HG02610 (cell line): Measurements from ENCODE around the gene POU6F2.

Experiments used
- ATAC-seq: cut with Tn5 transposase; IDR thresholded peaks from one replicate; pipeline ENCODE4 v1.9.1; 2021; ENCODE audit warnings: mild to moderate bottlenecking, moderate library complexity; ENCODE audit not compliant: unreplicated experiment

The POU6F2 gene

DNA sequence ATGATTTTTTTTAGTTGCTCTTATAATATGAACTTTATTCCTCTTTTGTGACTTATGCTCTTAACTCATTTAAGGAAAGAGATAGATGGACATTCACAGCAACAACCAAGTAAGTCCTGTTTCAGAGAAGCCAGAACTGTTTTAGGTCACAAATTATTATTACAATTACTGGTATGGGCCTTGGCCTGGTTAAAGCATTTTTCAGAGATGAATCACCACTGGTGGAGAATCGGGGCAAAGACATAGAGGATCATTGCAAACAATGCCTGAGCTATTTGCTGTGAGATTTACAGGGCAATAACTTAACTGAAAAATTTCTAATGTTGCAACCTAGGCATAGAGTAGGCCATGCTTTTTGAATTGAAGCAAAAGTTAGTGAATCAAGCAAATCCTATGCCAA is 450.5 kb downstream of the POU6F2 start:
- ATAC-seq: no peak

DNA sequence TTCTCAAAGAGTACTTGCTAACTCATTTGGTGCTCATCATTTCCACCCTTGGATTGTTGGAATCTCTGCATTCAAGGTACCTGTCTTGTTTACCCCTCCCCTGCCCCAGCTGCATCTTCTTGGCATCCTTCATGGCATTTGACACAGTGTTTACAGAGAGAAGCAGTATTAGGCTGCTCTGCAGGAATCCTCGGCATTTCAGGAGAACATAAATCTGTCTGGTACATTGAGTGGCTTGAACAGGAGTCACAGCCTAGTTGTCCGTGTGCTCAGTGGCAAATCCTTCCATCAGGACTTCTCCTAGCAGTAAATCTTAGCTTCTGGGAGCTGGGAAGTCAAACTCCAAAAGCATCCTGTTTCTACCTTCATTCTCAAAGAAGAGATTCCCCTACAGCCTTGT is 451.7 kb downstream of the POU6F2 start:
- no peak for ATAC-seq

DNA sequence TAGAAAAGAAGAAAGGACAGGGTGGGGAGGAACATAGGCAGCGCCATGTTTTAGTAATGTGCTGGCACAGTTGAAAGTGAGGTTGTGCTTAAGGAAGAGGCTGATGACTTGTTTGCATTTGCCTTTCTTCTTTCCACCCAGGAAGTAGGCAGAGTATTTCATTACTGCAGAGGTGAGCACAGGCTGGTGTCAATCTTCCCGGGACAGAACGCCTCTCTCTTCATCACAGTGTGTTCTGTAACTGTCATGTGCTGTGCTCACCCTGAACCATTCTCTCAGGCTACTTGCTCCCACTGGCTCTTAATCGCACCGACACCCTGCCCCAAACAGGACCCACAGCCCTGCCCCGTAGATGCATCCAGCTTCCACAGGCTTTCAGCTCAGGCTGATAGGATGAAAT is 452.7 kb downstream of the POU6F2 start:
- no peak for ATAC-seq

GRCh38 chr7:39430909-39431641 is 453.4 kb downstream of the POU6F2 start:
- ATAC-seq: no peak

GRCh38 chr7:39432368-39432767 is 454.7 kb downstream of the POU6F2 start:
- ATAC-seq: no peak

GRCh38 chr7:39432807-39433416 is 455.2 kb downstream of the POU6F2 start:
- ATAC-seq: no peak

GRCh38 chr7:39433550-39433949 is 455.8 kb downstream of the POU6F2 start:
- ATAC-seq: no peak

GRCh38 chr7:39434012-39434411 is 456.3 kb downstream of the POU6F2 start:
- no peak for ATAC-seq

DNA sequence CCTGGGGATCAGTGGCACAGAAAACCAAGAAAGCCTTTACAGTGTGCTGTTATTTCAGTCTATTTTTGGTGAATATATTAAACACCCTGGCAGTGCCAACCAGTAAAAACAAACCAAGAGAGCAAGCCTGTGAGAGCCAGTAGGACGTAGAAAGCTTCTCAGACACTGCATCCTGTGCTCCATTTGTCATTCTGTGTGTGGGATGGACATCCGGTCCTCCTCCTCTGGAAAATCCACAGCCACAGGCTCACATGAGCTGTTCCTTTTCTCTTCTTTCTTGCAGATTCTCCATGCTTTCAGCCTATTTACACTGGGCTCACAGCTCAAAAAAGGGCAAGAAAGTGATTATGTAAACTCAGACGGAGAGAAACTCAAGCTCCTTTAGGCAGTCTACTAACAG is 468.8 kb downstream of the POU6F2 start:
- no peak for ATAC-seq

DNA sequence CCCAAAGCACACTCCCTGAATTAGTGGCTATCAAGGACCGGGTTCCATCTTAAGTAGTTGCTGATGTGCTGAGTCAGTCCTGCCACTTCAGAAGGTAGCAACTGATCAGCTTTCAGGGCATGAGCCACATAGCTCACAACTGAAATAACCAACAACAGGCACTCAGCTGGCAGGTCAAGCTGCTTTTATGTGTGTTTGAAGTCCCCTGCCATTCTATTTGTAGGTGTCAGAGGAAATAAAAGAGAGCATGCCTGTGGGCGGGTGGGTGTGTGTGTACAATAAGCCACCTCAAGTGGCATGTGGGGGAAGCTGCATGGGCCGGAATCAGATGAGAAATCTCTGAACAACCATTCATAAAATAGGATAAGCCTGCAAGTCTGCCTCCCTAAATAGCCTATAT is 474.2 kb downstream of the POU6F2 start:
- no peak for ATAC-seq

GRCh38 chr7:39453743-39454355 is 476.1 kb downstream of the POU6F2 start:
- peak; percentile 73 for ATAC-seq

GRCh38 chr7:39458061-39458745 is 480.5 kb downstream of the POU6F2 start:
- no peak for ATAC-seq

DNA sequence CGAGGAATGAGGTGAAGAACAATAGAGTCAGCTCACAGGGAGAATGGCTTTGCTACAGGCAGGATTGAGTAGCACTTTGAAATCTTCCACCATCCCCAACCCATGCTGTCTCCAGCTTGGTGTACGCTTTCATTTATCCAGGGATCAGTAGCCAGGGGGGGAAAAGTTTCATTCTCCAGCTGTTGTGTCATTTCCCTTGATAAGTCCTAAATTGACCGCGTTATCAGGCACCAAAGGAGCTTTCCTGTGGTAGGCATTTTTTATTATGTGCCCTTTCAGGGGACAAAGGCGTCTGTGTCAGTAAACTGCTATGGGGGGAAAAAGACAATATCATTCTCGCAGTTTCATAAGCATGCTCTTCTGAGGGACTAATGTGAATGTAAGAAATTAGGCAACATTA is 481.9 kb downstream of the POU6F2 start:
- no peak for ATAC-seq

GRCh38 chr7:39460486-39460885 is 482.8 kb downstream of the POU6F2 start:
- ATAC-seq: no peak

- no peak for ATAC-seq
These were observed 483.6 kb downstream of the POU6F2 start for GRCh38 chr7:39461263-39461820.

- no peak for ATAC-seq
These were observed 485.5 kb downstream of the POU6F2 start for GRCh38 chr7:39463252-39463651.

DNA sequence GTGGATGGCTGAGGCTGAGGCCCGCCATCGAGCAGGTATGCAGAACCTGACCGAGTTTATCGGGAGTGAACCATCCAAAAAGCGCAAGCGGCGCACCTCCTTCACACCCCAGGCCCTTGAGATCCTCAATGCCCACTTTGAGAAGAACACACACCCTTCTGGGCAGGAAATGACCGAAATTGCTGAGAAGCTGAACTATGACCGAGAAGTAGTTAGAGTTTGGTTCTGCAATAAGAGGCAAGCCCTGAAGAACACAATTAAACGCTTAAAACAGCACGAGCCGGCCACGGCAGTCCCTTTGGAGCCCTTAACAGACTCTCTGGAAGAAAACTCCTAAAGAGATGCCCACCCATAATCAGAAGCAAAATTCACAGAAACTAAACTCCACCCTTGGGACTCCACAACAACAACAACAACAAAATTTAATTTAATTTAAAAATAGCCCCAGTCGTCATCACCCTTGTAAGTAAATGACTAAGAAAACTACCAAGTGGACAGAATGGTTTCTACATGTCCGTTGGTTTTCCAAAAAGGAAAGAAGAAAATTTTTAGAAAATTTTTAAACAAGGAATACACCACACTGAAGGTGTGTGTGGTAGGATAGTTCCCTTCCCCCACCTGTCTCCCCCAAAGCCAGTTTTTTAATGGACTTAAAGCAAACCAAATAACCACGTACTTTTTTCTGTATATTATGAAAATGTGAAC is 486.8 kb downstream of the POU6F2 start:
- peak; percentile 8 for ATAC-seq

- ATAC-seq: peak; percentile 91
These were observed 487.6 kb downstream of the POU6F2 start for GRCh38 chr7:39465055-39465929.

GRCh38 chr7:39468261-39468660 is 490.6 kb downstream of the POU6F2 start:
- no peak for ATAC-seq
